Panc1 (cell line): ENCODE measurements around the gene CREBBP. TPM values are rescaled to one million over a fixed set of nuclear protein-coding genes. Genes with fewer than 3 reads are reported as not detected.
A peak's percentile ranks its signal among the peaks of the same experiment; 100 is the strongest.

Source experiments
- ATAC-seq: fragments of 200-7000 bp; cut with Tn5 transposase; 2 replicates; pipeline ENCODE4 v1.9.1; 2020; ENCODE audit warnings: mild to moderate bottlenecking, moderate library complexity
- BruUV-seq: library from RNA; stranded (reverse); fragments of 400-500 nt; replicated peaks from 2 replicates; lab custom pipeline; 2021; lab: Mats Ljungman, UMichigan
- CTCF ChIA-PET: fragments of 300-600 bp; sonication (Branson Sonifier 250); formaldehyde crosslinking; loops from one replicate; lab custom pipeline; 2022; ENCODE audit warnings: antibody characterized with exemption; lab: Charles Lee
- POLR2A ChIA-PET: fragments of 300-600 bp; sonication (Branson Sonifier 250); formaldehyde crosslinking; loops from one replicate; lab custom pipeline; 2022; ENCODE audit warnings: antibody characterized with exemption; lab: Charles Lee
- DNase-seq: peaks from one replicate; pipeline ENCODE4 v3.0.0-alpha.2; 2010; ENCODE audit warnings: low read depth, low spot score
- H3K27ac ChIP-seq: 2 replicates; pipeline ENCODE4 v1.5.1; 2011; ENCODE audit warnings: mild to moderate bottlenecking, low read length, inconsistent platforms
- H3K27me3 ChIP-seq: fragments of 200-500 bp; sonication (Bioruptor generic); 2 replicates; pipeline ENCODE4 v1.6.0; 2014; ENCODE audit warnings: low read length, inconsistent platforms; ENCODE audit not compliant: control insufficient read depth, insufficient read depth
- H3K36me3 ChIP-seq: fragments of 200-500 bp; sonication (Bioruptor generic); 2 replicates; pipeline ENCODE4 v1.5.1; 2014; ENCODE audit warnings: inconsistent platforms, mild to moderate bottlenecking, low read length, moderate library complexity; ENCODE audit not compliant: control insufficient read depth, insufficient read depth
- H3K4me1 ChIP-seq: 2 replicates; pipeline ENCODE4 v1.5.1; 2011; ENCODE audit warnings: inconsistent platforms, mild to moderate bottlenecking, low read length, moderate library complexity; ENCODE audit not compliant: control insufficient read depth, insufficient read depth
- H3K4me3 ChIP-seq, 2 experiments: 2 replicates each; pipeline ENCODE4 v1.5.1; 2011 to 2012; ENCODE audit warnings: low read depth in 2 of 2, low read length in 2 of 2, mild to moderate bottlenecking in 2 of 2, inconsistent platforms in 1 of 2, moderate library complexity in 1 of 2
- H3K9me3 ChIP-seq: fragments of 200-500 bp; sonication (Bioruptor generic); 2 replicates; pipeline ENCODE4 v1.5.1; 2014; ENCODE audit warnings: low read depth, mild to moderate bottlenecking, inconsistent platforms, low read length, moderate library complexity; ENCODE audit not compliant: control insufficient read depth, insufficient read depth
- POLR2AphosphoS5 ChIP-seq: IDR thresholded peaks from 2 replicates; pipeline ENCODE4 v1.6.1; 2012; ENCODE audit warnings: mild to moderate bottlenecking, low read depth, low read length, moderate library complexity
- SIN3A ChIP-seq: IDR thresholded peaks from 2 replicates; pipeline ENCODE4 v1.6.1; 2012; ENCODE audit warnings: low read depth, mild to moderate bottlenecking, low read length, moderate library complexity, borderline replicate concordance; ENCODE audit not compliant: insufficient read depth
- TCF7L2 ChIP-seq: IDR thresholded peaks from 2 replicates; pipeline ENCODE4 v1.6.1; 2011; ENCODE audit warnings: mild to moderate bottlenecking, low read depth, low read length, inconsistent platforms
- in situ Hi-C: cut with HindIII; loops from 2 replicates; pipeline ENCODE4 v1.10.0; 2016; ENCODE audit warnings: low sequenced_read_pairs, low pct_unique_long_range_greater_than_20kb
- intact Hi-C: fragments of 100-400 bp; cut with micrococcal nuclease; formaldehyde crosslinking; loops from one replicate; pipeline ENCODE4 v1.10.0; 2022; ENCODE audit not compliant: unreplicated experiment
- total RNA-seq: library from RNA; stranded (reverse); gene quantifications from one replicate; pipeline ENCODE4 v1.2.1, GENCODE V29; 2021; ENCODE audit not compliant: unreplicated experiment
- TF ChIP-seq, protein P1 (sequence below): fragments of 450-650 bp; IDR thresholded peaks from 2 replicates; pipeline ENCODE4 v1.5.1; 2017; ENCODE audit warnings: mild to moderate bottlenecking

The CREBBP gene
- total RNA-seq, 1 experiment from 2014 or later, result 60.2 TPM

GRCh38 chr16:3791701-3792100 is 88.8 kb downstream of the CREBBP start:
- Histone ChIP-seq H3K4me3 (no peak overlapping the region), H3K4me1 (peaks cover 5% of the 10 kb centered on the region; the same call in 1 of the 2 replicates), H3K27me3 (no peaks in the 10 kb centered on the region), H3K36me3 (0 out of 2 replicates have a peak, but pooled peaks cover 8% of the 10 kb centered on the region), H3K9me3 (no peaks in the 10 kb centered on the region), H3K27ac (no peak overlapping the region)
- POLR2A ChIA-PET, result no interaction called here
- DNase-seq (no peak), ATAC-seq (no peak)
- TF ChIP-seq, protein P1, sequence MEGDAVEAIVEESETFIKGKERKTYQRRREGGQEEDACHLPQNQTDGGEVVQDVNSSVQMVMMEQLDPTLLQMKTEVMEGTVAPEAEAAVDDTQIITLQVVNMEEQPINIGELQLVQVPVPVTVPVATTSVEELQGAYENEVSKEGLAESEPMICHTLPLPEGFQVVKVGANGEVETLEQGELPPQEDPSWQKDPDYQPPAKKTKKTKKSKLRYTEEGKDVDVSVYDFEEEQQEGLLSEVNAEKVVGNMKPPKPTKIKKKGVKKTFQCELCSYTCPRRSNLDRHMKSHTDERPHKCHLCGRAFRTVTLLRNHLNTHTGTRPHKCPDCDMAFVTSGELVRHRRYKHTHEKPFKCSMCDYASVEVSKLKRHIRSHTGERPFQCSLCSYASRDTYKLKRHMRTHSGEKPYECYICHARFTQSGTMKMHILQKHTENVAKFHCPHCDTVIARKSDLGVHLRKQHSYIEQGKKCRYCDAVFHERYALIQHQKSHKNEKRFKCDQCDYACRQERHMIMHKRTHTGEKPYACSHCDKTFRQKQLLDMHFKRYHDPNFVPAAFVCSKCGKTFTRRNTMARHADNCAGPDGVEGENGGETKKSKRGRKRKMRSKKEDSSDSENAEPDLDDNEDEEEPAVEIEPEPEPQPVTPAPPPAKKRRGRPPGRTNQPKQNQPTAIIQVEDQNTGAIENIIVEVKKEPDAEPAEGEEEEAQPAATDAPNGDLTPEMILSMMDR, result no peak
- in situ Hi-C loops, result no loop called here
- CTCF ChIA-PET, result no interaction called here
- no TSS peak for BruUV-seq
- intact Hi-C loops, result no loop called here

DNA sequence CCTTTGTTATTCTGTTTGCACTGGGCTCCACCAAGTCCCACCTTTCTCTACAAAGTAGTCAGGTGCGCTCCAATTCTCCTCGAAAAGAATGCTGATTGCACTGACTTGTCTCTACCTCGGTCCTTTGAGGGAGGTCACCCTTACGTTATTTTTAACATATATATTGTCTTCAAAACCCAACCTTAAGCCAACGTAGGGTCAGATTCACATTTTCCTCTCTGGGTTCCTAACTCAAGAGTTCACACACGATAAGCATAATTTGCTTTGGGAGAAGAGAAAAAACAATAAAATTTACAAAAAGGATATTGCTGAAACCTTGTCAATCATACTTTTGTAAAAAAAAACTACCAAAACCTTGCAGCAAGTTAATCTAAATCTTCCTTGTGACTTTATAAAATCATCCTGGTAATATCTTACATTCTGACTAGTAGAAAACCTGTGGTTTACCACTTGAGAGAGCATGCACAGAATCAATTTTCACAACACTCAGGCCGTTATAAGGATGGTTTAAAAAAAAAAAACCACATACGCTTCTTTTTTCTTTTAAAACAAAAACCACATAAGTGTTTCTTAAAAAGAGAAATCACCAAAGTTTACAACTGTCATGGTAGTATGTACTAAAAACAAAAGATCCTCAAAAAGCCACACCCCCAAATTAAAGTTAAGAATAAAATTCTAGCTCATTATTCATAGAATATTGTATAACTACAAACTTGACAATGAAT is 91.0 kb downstream of the CREBBP start:
- H3K27ac ChIP-seq, result no peak overlapping the region
- intact Hi-C loops, result no loop called here
- H3K9me3 ChIP-seq, result no peaks in the 10 kb centered on the region
- no peaks in the 10 kb centered on the region for H3K27me3 ChIP-seq
- ATAC-seq (no peak), DNase-seq (no peak)
- TSS peak; percentile 37 for BruUV-seq
- ChIA-PET POLR2A (no interaction called here), CTCF (no interaction called here)
- TF ChIP-seq, protein P1, result no peak
- no peak for TF ChIP-seq POLR2AphosphoS5
- no peak for TF ChIP-seq TCF7L2
- H3K4me3 ChIP-seq, result no peak overlapping the region
- in situ Hi-C loops, result no loop called here
- 0 out of 2 replicates have a peak, but pooled peaks cover 8% of the 10 kb centered on the region for H3K36me3 ChIP-seq
- no peaks in the 10 kb centered on the region for H3K4me1 ChIP-seq

DNA sequence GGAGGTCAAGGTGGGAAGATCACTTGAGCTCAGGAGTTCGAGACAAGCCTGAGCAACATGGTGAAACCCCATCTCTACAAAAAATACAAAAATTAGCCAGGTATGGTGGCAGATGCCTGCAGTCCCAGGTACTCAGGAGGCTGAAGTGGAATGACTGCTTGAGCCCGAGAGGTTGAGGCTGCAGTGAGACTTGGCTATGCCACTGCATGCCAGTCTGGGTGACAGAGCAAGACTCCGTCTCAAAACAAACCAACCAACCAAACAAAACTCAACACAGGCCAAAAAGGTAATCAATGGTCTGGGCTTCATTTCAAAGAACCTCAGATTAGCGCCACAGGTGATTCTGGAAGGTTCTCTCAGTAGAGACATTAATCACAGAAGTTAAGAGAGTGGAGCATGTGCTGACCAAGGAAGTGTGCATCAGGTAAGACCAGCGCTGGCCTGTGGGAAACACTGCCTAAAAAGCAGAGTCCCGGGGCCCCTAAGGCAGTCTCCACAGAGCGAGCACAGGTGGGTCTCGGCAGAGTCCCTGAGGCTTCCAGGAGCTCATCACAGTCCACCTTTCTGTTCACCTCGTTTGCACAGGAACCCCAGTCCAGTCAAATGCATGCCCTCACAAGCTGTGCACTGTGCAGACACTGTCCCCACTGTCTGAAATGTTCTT is 91.7 kb downstream of the CREBBP start:
- Histone ChIP-seq H3K27me3 (no peaks in the 10 kb centered on the region), H3K27ac (no peak overlapping the region), H3K4me3 (no peak overlapping the region), H3K4me1 (no peaks in the 10 kb centered on the region), H3K36me3 (0 out of 2 replicates have a peak, but pooled peaks cover 8% of the 10 kb centered on the region), H3K9me3 (no peaks in the 10 kb centered on the region)
- no peak for DNase-seq
- intact Hi-C loops, result no loop called here
- POLR2A ChIA-PET, result no interaction called here
- in situ Hi-C loops, result no loop called here
- CTCF ChIA-PET, result interaction anchor here (0.6 kb wide), 1 partner anchor 1375 kb away, joined by 13 read pairs; no protein-coding TSS in a partner anchor
- no peak for ATAC-seq
- BruUV-seq, result no TSS peak
- TF ChIP-seq POLR2AphosphoS5, result no peak
- no peak for TF ChIP-seq SIN3A
- no peak for TF ChIP-seq TCF7L2
